Gastroesophageal sphincter (tissue), 3 donors: ENCODE results near the gene GOLGA6L9.
"Not testable (repeated sequence)": the region's sequence is repeated elsewhere in the genome, so short reads cannot be mapped to it uniquely, and the experiment has no call there.

Experiments used
- POLR2A ChIP-seq, 2 donors: fragments of 450-650 bp; IDR thresholded peaks; one replicate each; pipeline ENCODE4 v1.6.1; 2017; ENCODE audit warnings: antibody characterized with exemption in 2 of 2, mild to moderate bottlenecking in 2 of 2, moderate library complexity in 1 of 2
- POLR2AphosphoS5 ChIP-seq: sonication (generic); formaldehyde crosslinking; IDR thresholded peaks from one replicate; pipeline ENCODE4 v1.6.1; 2017; ENCODE audit warnings: antibody characterized with exemption
- TF ChIP-seq, protein P1 (sequence below), 4 experiments: fragments of 200-600 bp in 2 of 4; fragments of 450-650 bp in 2 of 4; sonication (generic) in 1 of 4; IDR thresholded peaks; one replicate each; pipeline ENCODE4 v1.5.1; 2017 to 2019; ENCODE audit warnings: antibody characterized with exemption in 4 of 4, mild to moderate bottlenecking in 2 of 4, moderate library complexity in 2 of 4

DNA sequence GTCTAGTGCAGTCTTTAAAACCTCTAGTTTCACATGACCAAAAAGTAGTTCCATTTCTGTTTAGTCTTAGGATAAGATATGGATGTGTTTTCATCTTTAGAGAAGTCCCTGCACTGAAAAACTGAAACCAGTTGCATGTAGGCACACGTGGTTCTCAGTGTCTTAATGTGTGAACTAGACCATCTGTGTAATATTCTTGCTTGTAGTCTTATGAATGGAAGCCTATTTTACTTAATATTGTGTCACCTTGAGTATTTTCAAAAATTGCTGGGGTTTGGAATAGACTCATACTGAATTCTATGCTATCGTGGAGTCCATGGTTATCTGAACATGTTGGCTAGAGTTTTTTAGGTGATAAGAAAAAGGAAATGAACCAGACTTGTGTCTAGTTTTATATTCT is 23.4 kb upstream of the GOLGA6L9 start:
- TF ChIP-seq, protein P1, sequence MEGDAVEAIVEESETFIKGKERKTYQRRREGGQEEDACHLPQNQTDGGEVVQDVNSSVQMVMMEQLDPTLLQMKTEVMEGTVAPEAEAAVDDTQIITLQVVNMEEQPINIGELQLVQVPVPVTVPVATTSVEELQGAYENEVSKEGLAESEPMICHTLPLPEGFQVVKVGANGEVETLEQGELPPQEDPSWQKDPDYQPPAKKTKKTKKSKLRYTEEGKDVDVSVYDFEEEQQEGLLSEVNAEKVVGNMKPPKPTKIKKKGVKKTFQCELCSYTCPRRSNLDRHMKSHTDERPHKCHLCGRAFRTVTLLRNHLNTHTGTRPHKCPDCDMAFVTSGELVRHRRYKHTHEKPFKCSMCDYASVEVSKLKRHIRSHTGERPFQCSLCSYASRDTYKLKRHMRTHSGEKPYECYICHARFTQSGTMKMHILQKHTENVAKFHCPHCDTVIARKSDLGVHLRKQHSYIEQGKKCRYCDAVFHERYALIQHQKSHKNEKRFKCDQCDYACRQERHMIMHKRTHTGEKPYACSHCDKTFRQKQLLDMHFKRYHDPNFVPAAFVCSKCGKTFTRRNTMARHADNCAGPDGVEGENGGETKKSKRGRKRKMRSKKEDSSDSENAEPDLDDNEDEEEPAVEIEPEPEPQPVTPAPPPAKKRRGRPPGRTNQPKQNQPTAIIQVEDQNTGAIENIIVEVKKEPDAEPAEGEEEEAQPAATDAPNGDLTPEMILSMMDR (IDR thresholded peaks at IDR 0.05), result not testable (repeated sequence)
- not testable (repeated sequence) for TF ChIP-seq POLR2A (IDR thresholded peaks at IDR 0.05); POLR2AphosphoS5
